ENCODE measurements around the gene FANCB.

- TF ChIP-seq CTCF (IDR thresholded peaks at IDR 0.05) (no peak), EZH2 (IDR thresholded peaks at IDR 0.05; ENCODE audit: borderline replicate concordance, insufficient read depth, low read depth, low read length, poor library complexity, severe bottlenecking) (no peak)
Measured at GRCh38 chrX:14802943-14803710, 69.7 kb downstream of the FANCB start.
